SK-N-SH (cell line): ENCODE results near the gene ATG7. TPM values are rescaled to one million over a fixed set of nuclear protein-coding genes. Genes with fewer than 3 reads are reported as not detected.

Experiments
- CTCF ChIA-PET: fragments of 300-600, 350-600 bp; formaldehyde crosslinking; extraction: SDS; loops from one replicate; lab custom pipeline; 2021; lab: Yijun Ruan, JAX
- POLR2A ChIA-PET: fragments of 350-600 bp; sonication (Branson Sonifier 250); formaldehyde crosslinking; extraction: SDS; loops from one replicate; lab custom pipeline; 2020; ENCODE audit warnings: antibody characterized with exemption, inconsistent platforms; lab: Yijun Ruan, JAX
- DNase-seq: peaks from one replicate; pipeline ENCODE4 v3.0.0; 2012
- H2AFZ ChIP-seq: fragments of 200-600 bp; sonication (generic); 2 replicates; pipeline ENCODE4 v1.8.1; 2016; ENCODE audit warnings: antibody characterized with exemption, mild to moderate bottlenecking, low read depth
- H3F3A ChIP-seq: fragments of 200-600 bp; sonication (generic); replicated peaks from 2 replicates; pipeline ENCODE3; 2016; ENCODE audit warnings: antibody characterized with exemption, mild to moderate bottlenecking; ENCODE audit not compliant: insufficient read depth
- H3K27ac ChIP-seq, 2 experiments: fragments of 200-500 bp in 1 of 2; fragments of 200-600 bp in 1 of 2; sonication (Bioruptor generic) in 1 of 2; sonication (generic), shearing (Covaris generic) in 1 of 2; 2 replicates each; pipeline versions ENCODE4 v1.5.1 to v1.6.1; 2014 to 2016; ENCODE audit warnings: low read depth in 2 of 2, inconsistent platforms in 1 of 2, low read length in 1 of 2, mild to moderate bottlenecking in 1 of 2, mixed read lengths in 1 of 2
- H3K27me3 ChIP-seq: fragments of 200-600 bp; sonication (generic), shearing (Covaris generic); 2 replicates; pipeline ENCODE4 v1.6.1; 2016; ENCODE audit warnings: mixed run types; ENCODE audit not compliant: insufficient read depth
- H3K36me3 ChIP-seq, 2 experiments: fragments of 200-500 bp in 1 of 2; fragments of 200-600 bp in 1 of 2; sonication (Bioruptor generic) in 1 of 2; sonication (generic) in 1 of 2; replicated peaks in 1 of 2; 2 replicates each; pipeline versions ENCODE3 to v1.5.1; 2014 to 2016; ENCODE audit warnings: low read length in 1 of 2, mild to moderate bottlenecking in 1 of 2; ENCODE audit not compliant: insufficient read depth in 2 of 2, control insufficient read depth in 1 of 2
- H3K4me1 ChIP-seq, 2 experiments: fragments of 200-500 bp in 1 of 2; fragments of 200-600 bp in 1 of 2; sonication (Bioruptor generic) in 1 of 2; sonication (generic), shearing (Covaris generic) in 1 of 2; 2 replicates each; pipeline versions ENCODE4 v1.5.1 to v1.6.1; 2014 to 2016; ENCODE audit warnings: low read depth in 1 of 2, low read length in 1 of 2, mixed run types in 1 of 2; ENCODE audit not compliant: insufficient read depth in 2 of 2, control insufficient read depth in 1 of 2
- H3K4me2 ChIP-seq: fragments of 200-600 bp; sonication (generic), shearing (Covaris generic); 2 replicates; pipeline ENCODE4 v1.6.1; 2017; ENCODE audit warnings: mixed run types
- H3K4me3 ChIP-seq, 2 experiments: fragments of 200-500 bp in 1 of 2; fragments of 200-600 bp in 1 of 2; sonication (Bioruptor generic) in 1 of 2; sonication (generic), shearing (Covaris generic) in 1 of 2; 2 replicates each; pipeline versions ENCODE4 v1.5.1 to v1.8.1; 2014 to 2016; ENCODE audit warnings: low read depth in 2 of 2, inconsistent platforms in 1 of 2, low read length in 1 of 2, mild to moderate bottlenecking in 1 of 2, mixed read lengths in 1 of 2, moderate library complexity in 1 of 2
- H3K79me2 ChIP-seq: fragments of 200-600 bp; sonication (generic); 2 replicates; pipeline ENCODE4 v1.8.1; 2017; ENCODE audit warnings: mild to moderate bottlenecking; ENCODE audit not compliant: insufficient read depth
- H3K9ac ChIP-seq: fragments of 200-600 bp; sonication (generic); 2 replicates; pipeline ENCODE4 v1.6.1; 2017; ENCODE audit warnings: mixed run types
- H3K9me2 ChIP-seq: fragments of 200-600 bp; sonication (generic); 2 replicates; pipeline ENCODE4 v1.6.1; 2017; ENCODE audit warnings: mixed run types
- H3K9me3 ChIP-seq: fragments of 200-600 bp; sonication (generic); 2 replicates; pipeline ENCODE4 v1.6.1; 2017; ENCODE audit warnings: mixed run types, mild to moderate bottlenecking, moderate library complexity
- H4K20me1 ChIP-seq: fragments of 200-600 bp; sonication (generic); 2 replicates; pipeline ENCODE4 v1.6.1; 2017; ENCODE audit warnings: mild to moderate bottlenecking, mixed run types; ENCODE audit not compliant: insufficient read depth
- CHD2 ChIP-seq: fragments of 150-350 bp; IDR thresholded peaks from 2 replicates; pipeline ENCODE4 v1.6.1; 2018; ENCODE audit warnings: low read length; ENCODE audit not compliant: partially characterized antibody
- CTCF ChIP-seq: fragments of 200-600 bp; sonication (generic); IDR thresholded peaks from 2 replicates; pipeline ENCODE4 v1.6.1; 2017; ENCODE audit warnings: antibody characterized with exemption, mild to moderate bottlenecking, moderate library complexity
- JUND ChIP-seq: IDR thresholded peaks from 2 replicates; pipeline ENCODE4 v1.4.0; 2012
- MEF2A ChIP-seq: IDR thresholded peaks from 2 replicates; pipeline ENCODE4 v1.4.0; 2012; ENCODE audit warnings: low read depth, borderline replicate concordance
- NRF1 ChIP-seq: IDR thresholded peaks from 2 replicates; pipeline ENCODE4 v1.6.1; 2012; ENCODE audit warnings: low read depth, mild to moderate bottlenecking, low read length
- PBX3 ChIP-seq: IDR thresholded peaks from 2 replicates; pipeline ENCODE4; 2012
- RCOR1 ChIP-seq: fragments of 150-350 bp; IDR thresholded peaks from 2 replicates; pipeline ENCODE4 v1.6.1; 2017; ENCODE audit warnings: antibody characterized with exemption, low read length
- RFX5 ChIP-seq: IDR thresholded peaks from 2 replicates; pipeline ENCODE4 v1.6.1; 2012; ENCODE audit warnings: mild to moderate bottlenecking, improper control_type of control experiment, low read length
- TCF12 ChIP-seq: IDR thresholded peaks from 2 replicates; pipeline ENCODE4 v1.4.0; 2012
- YY1 ChIP-seq: IDR thresholded peaks from 2 replicates; pipeline ENCODE4 v1.4.0; 2012; ENCODE audit warnings: low read depth, mild to moderate bottlenecking
- WGBS: methylation state at CpG from one replicate; pipeline ENCODE4 v1.1.6; 2017; ENCODE audit warnings: low lambda C conversion rate; 5-methylcytosine and 5-hydroxymethylcytosine counted together
- polyA plus RNA-seq, 3 experiments: library from polyadenylated mRNA; depleted of rRNA; stranded (reverse); fragments of >200 nt; gene quantifications; 2 replicates each; pipeline ENCODE4 v1.2.3, GENCODE V29; 2012
- TF ChIP-seq, protein P1 (sequence below): IDR thresholded peaks from 2 replicates; pipeline ENCODE4 v1.6.1; 2012; ENCODE audit warnings: mild to moderate bottlenecking, low read depth, low read length, moderate library complexity

ATG7 gene
- polyA plus RNA-seq, 1 of the 3 experiments (the other 2 are of a cell fraction): 29.5 TPM

DNA sequence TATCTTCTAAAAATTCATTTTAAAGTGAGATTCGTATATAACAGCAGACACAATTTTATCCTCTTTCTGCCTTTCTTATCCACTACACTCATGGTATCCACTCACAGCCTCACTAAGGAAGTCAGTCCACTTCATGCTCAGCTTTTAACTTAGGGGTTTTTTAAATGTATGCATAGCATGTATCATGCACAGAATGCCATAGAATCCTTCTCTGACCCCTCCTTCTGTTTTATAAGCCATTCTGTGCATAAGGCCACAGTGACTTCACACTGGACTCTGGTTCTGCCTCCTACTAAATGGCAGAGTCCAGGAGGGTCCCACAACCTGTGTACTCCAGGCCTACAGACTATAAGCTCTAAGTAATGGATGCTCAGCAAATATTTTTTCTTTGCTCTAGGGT lies 129.2 kb downstream of the ATG7 start:
- 97% methylated on average over 1 of the region's 1 CpG for WGBS
- H3K9me3 ChIP-seq: no peaks in the 10 kb centered on the region
- no peaks in the 10 kb centered on the region for H3F3A ChIP-seq
- no peak overlapping the region for H2AFZ ChIP-seq
- no peak overlapping the region for H3K4me2 ChIP-seq
- TF ChIP-seq CTCF (no peak), RCOR1 (no peak), TCF12 (no peak), YY1 (no peak), NRF1 (no peak), RFX5 (no peak), MEF2A (no peak), CHD2 (no peak)
- TF ChIP-seq, protein P1, sequence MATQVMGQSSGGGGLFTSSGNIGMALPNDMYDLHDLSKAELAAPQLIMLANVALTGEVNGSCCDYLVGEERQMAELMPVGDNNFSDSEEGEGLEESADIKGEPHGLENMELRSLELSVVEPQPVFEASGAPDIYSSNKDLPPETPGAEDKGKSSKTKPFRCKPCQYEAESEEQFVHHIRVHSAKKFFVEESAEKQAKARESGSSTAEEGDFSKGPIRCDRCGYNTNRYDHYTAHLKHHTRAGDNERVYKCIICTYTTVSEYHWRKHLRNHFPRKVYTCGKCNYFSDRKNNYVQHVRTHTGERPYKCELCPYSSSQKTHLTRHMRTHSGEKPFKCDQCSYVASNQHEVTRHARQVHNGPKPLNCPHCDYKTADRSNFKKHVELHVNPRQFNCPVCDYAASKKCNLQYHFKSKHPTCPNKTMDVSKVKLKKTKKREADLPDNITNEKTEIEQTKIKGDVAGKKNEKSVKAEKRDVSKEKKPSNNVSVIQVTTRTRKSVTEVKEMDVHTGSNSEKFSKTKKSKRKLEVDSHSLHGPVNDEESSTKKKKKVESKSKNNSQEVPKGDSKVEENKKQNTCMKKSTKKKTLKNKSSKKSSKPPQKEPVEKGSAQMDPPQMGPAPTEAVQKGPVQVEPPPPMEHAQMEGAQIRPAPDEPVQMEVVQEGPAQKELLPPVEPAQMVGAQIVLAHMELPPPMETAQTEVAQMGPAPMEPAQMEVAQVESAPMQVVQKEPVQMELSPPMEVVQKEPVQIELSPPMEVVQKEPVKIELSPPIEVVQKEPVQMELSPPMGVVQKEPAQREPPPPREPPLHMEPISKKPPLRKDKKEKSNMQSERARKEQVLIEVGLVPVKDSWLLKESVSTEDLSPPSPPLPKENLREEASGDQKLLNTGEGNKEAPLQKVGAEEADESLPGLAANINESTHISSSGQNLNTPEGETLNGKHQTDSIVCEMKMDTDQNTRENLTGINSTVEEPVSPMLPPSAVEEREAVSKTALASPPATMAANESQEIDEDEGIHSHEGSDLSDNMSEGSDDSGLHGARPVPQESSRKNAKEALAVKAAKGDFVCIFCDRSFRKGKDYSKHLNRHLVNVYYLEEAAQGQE: no peak
- H4K20me1 ChIP-seq: no peaks in the 10 kb centered on the region
- H3K9me2 ChIP-seq: no peaks in the 10 kb centered on the region
- DNase-seq: no peak
- peaks cover 0 to 16% of the 10 kb centered on the region in 2 experiments for H3K36me3 ChIP-seq
- no peak overlapping the region for H3K27ac ChIP-seq
- H3K9ac ChIP-seq: no peak overlapping the region
- H3K4me1 ChIP-seq: no peaks in the 10 kb centered on the region
- CTCF ChIA-PET: interaction anchor here (1.5 kb wide), 1 partner anchor 249 kb away, joined by 4 read pairs; no protein-coding TSS in a partner anchor
- no peak overlapping the region for H3K4me3 ChIP-seq
- POLR2A ChIA-PET: no interaction called here
- no peaks in the 10 kb centered on the region for H3K79me2 ChIP-seq
- no peaks in the 10 kb centered on the region for H3K27me3 ChIP-seq

- WGBS: 98% methylated on average over 2 of the region's 2 CpGs
- Histone ChIP-seq H3K9me2 (no peaks in the 10 kb centered on the region), H2AFZ (no peak overlapping the region), H3K4me3 (no peak overlapping the region), H3K79me2 (no peaks in the 10 kb centered on the region), H3K4me1 (no peaks in the 10 kb centered on the region), H4K20me1 (no peaks in the 10 kb centered on the region)
- POLR2A ChIA-PET: no interaction called here
- TF ChIP-seq PBX3: no peak
- TF ChIP-seq JUND: no peak
- TF ChIP-seq, protein P1: no peak
- TF ChIP-seq, all 33 proteins: peak for 0
- no peak for DNase-seq
- Histone ChIP-seq H3K27me3 (no peaks in the 10 kb centered on the region), H3K36me3 (peaks cover 0 to 34% of the 10 kb centered on the region in 2 experiments), H3K4me2 (no peak overlapping the region), H3K27ac (no peak overlapping the region), H3F3A (peaks cover 2% of the 10 kb centered on the region), H3K9me3 (no peaks in the 10 kb centered on the region), H3K9ac (no peak overlapping the region)
- CTCF ChIA-PET: interaction anchor here (1.5 to 2.1 kb wide), 2 partner anchors 13 to 26 kb away, joined by 4 to 6 read pairs; no protein-coding TSS in a partner anchor
Measured at GRCh38 chr3:11405323-11405722, 133.1 kb downstream of the ATG7 start.
